Measurements from ENCODE around the gene NDUFS8. TPM values are rescaled to one million over a fixed set of nuclear protein-coding genes. Genes with fewer than 3 reads are reported as not detected.

NDUFS8 gene
- total and polyA plus RNA-seq, 2 experiments from 2014 or later = 175 to 308 TPM

DNA sequence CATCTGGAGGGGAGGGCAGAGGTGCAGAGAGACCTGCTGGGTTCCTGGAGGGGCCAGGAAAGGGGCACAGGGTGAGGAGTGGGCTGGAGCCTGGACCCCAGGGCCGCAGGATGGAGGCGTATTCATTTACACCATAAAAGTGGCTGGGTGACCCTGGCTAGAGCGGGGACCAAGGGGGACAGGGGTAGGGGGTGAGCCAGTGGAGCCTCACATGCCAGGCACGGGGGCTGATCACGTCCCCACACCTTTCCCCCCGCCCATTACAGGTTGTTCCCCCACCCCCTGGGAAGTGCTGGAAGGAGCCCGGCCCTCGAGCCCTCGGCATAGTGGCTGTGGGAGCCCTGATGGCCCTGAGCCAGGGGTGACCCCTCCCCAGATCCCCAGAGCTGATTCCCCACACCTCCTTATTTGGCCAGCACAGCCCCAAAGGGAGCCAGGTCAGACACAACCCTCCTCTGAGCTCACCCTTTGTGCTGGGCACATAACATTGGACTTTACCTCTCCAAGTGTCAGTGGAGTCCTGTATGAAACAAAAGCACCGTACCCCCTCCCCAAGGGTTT lies 9.1 kb downstream of the NDUFS8 start:
- Histone ChIP-seq H3K79me2 (replicated peaks; ENCODE audit: insufficient read depth) (no peaks in the 10 kb centered on the region), H3K9me2 (ENCODE audit: insufficient read depth) (no peaks in the 10 kb centered on the region), H3K4me1 (ENCODE audit: insufficient read depth) (peaks cover 18% of the 10 kb centered on the region), H3K4me3 (peak overlapping the region; percentile 66), H3K36me3 (ENCODE audit: insufficient read depth) (no peaks in the 10 kb centered on the region), H2AFZ (no peak overlapping the region), H3F3A (replicated peaks; ENCODE audit: low read depth) (peaks cover 10% of the 10 kb centered on the region; the same call in 1 of the 2 replicates), H3K4me2 (peak overlapping the region; percentile 90; the same call in 1 of the 2 replicates), H4K20me1 (replicated peaks; ENCODE audit: insufficient read depth) (no peaks in the 10 kb centered on the region), H3K27ac (ENCODE audit: low read depth) (0 out of 2 replicates have a peak overlapping the region, but pooled peaks have one; percentile 50), H3K27me3 (ENCODE audit: insufficient read depth) (no peaks in the 10 kb centered on the region)
- H3K27me3 Mint-ChIP-seq (ENCODE audit: insufficient read depth, low read depth, poor library complexity) = peaks cover 14% of the 10 kb centered on the region
- peaks cover 7% of the 10 kb centered on the region for H3K4me1 Mint-ChIP-seq
- DNase-seq (ENCODE audit: low spot score) (peak; percentile 44), ATAC-seq (peak; percentile 9)
- H3K27ac Mint-ChIP-seq = peak overlapping the region; percentile 52; the same call in 1 of the 2 replicates
- peak overlapping the region; percentile 55 for H3K4me3 Mint-ChIP-seq
- no peaks in the 10 kb centered on the region for H3K9me3 Mint-ChIP-seq
- TF ChIP-seq ZNF114 (CRISPR knock-in tag; IDR thresholded peaks at IDR 0.05) = no peak
- TF ChIP-seq STAT1 (IDR thresholded peaks at IDR 0.05; ENCODE audit: unreplicated experiment) = no peak
- no peak for TF ChIP-seq ZNF331 (CRISPR knock-in tag; IDR thresholded peaks at IDR 0.05; ENCODE audit: low read depth)
- no peak for TF ChIP-seq EZH2 (IDR thresholded peaks at IDR 0.05; ENCODE audit: low read depth, unreplicated experiment)
- TF ChIP-seq, protein P1, sequence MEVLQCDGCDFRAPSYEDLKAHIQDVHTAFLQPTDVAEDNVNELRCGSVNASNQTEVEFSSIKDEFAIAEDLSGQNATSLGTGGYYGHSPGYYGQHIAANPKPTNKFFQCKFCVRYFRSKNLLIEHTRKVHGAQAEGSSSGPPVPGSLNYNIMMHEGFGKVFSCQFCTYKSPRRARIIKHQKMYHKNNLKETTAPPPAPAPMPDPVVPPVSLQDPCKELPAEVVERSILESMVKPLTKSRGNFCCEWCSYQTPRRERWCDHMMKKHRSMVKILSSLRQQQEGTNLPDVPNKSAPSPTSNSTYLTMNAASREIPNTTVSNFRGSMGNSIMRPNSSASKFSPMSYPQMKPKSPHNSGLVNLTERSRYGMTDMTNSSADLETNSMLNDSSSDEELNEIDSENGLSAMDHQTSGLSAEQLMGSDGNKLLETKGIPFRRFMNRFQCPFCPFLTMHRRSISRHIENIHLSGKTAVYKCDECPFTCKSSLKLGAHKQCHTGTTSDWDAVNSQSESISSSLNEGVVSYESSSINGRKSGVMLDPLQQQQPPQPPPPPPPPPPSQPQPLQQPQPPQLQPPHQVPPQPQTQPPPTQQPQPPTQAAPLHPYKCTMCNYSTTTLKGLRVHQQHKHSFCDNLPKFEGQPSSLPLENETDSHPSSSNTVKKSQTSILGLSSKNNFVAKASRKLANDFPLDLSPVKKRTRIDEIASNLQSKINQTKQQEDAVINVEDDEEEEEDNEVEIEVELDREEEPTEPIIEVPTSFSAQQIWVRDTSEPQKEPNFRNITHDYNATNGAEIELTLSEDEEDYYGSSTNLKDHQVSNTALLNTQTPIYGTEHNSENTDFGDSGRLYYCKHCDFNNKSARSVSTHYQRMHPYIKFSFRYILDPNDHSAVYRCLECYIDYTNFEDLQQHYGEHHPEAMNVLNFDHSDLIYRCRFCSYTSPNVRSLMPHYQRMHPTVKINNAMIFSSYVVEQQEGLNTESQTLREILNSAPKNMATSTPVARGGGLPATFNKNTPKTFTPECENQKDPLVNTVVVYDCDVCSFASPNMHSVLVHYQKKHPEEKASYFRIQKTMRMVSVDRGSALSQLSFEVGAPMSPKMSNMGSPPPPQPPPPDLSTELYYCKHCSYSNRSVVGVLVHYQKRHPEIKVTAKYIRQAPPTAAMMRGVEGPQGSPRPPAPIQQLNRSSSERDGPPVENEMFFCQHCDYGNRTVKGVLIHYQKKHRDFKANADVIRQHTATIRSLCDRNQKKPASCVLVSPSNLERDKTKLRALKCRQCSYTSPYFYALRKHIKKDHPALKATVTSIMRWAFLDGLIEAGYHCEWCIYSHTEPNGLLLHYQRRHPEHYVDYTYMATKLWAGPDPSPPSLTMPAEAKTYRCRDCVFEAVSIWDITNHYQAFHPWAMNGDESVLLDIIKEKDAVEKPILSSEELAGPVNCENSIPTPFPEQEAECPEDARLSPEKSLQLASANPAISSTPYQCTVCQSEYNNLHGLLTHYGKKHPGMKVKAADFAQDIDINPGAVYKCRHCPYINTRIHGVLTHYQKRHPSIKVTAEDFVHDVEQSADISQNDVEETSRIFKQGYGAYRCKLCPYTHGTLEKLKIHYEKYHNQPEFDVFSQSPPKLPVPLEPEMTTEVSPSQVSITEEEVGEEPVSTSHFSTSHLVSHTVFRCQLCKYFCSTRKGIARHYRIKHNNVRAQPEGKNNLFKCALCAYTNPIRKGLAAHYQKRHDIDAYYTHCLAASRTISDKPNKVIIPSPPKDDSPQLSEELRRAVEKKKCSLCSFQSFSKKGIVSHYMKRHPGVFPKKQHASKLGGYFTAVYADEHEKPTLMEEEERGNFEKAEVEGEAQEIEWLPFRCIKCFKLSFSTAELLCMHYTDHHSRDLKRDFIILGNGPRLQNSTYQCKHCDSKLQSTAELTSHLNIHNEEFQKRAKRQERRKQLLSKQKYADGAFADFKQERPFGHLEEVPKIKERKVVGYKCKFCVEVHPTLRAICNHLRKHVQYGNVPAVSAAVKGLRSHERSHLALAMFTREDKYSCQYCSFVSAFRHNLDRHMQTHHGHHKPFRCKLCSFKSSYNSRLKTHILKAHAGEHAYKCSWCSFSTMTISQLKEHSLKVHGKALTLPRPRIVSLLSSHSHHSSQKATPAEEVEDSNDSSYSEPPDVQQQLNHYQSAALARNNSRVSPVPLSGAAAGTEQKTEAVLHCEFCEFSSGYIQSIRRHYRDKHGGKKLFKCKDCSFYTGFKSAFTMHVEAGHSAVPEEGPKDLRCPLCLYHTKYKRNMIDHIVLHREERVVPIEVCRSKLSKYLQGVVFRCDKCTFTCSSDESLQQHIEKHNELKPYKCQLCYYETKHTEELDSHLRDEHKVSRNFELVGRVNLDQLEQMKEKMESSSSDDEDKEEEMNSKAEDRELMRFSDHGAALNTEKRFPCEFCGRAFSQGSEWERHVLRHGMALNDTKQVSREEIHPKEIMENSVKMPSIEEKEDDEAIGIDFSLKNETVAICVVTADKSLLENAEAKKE (CRISPR knock-in tag; IDR thresholded peaks at IDR 0.05) = no peak
- peaks cover 3% of the 10 kb centered on the region; the same call in 1 of the 3 replicates for H3K36me3 Mint-ChIP-seq (ENCODE audit: low read depth)

Measured in GM23338 (cell line).